ENCODE data around the gene PLEKHG2.
"Not testable (repeated sequence)": the region's sequence is repeated elsewhere in the genome, so short reads cannot be mapped to it uniquely, and the experiment has no call there.

Gene PLEKHG2

GRCh38 chr19:39424934-39425333 lies 12.5 kb downstream of the PLEKHG2 start:
- no peak for DNase-seq

- no peak for DNase-seq
Observed at GRCh38 chr19:39425744-39426143, 13.3 kb downstream of the PLEKHG2 start.

- no peak for DNase-seq
Observed at GRCh38 chr19:39426170-39426569, 13.7 kb downstream of the PLEKHG2 start.

GRCh38 chr19:39427707-39428106 lies 15.2 kb downstream of the PLEKHG2 start:
- DNase-seq: no peak

GRCh38 chr19:39428283-39429112 lies 16.0 kb downstream of the PLEKHG2 start:
- DNase-seq: no peak

- DNase-seq: peak; percentile 78
Observed at GRCh38 chr19:39430675-39431593, 18.5 kb downstream of the PLEKHG2 start.

- no peak for DNase-seq
Observed at GRCh38 chr19:39432677-39433025, 20.2 kb downstream of the PLEKHG2 start.

- no peak for DNase-seq
Observed at GRCh38 chr19:39433480-39434079, 21.1 kb downstream of the PLEKHG2 start.

GRCh38 chr19:39434123-39435076 lies 21.9 kb downstream of the PLEKHG2 start:
- DNase-seq: no peak

GRCh38 chr19:39435499-39436349 lies 23.3 kb downstream of the PLEKHG2 start, which contains the start of gene RPS16:
Gene RPS16 (minus strand): TSS chr19:39435949. CDS start chr19:39435895, 54 bp downstream.
- DNase-seq: peak; percentile 100

- no peak for DNase-seq
Observed at GRCh38 chr19:39436350-39436716, 23.9 kb downstream of the PLEKHG2 start.

GRCh38 chr19:39438270-39438934 lies 25.9 kb downstream of the PLEKHG2 start:
- no peak for DNase-seq

- DNase-seq: no peak
Observed at GRCh38 chr19:39444598-39445195, 32.2 kb downstream of the PLEKHG2 start.

- peak; percentile 97 for DNase-seq
Observed at GRCh38 chr19:39445196-39446111, 33.0 kb downstream of the PLEKHG2 start, which contains the start of gene SUPT5H. Gene SUPT5H (plus strand): TSS chr19:39445582. CDS start chr19:39445891, 309 bp downstream.

- DNase-seq: no peak
Observed at GRCh38 chr19:39446365-39447084, 34.1 kb downstream of the PLEKHG2 start.

- peak; percentile 52 for DNase-seq
Observed at GRCh38 chr19:39448271-39448670, 35.8 kb downstream of the PLEKHG2 start.

GRCh38 chr19:39449116-39449797 lies 36.8 kb downstream of the PLEKHG2 start:
- no peak for DNase-seq

GRCh38 chr19:39451257-39451656 lies 38.8 kb downstream of the PLEKHG2 start:
- not testable (repeated sequence) for DNase-seq

Data from stimulated activated CD8-positive, alpha-beta memory T cell treated with anti-CD3 and anti-CD28 coated beads, Interleukin-4, amount 100 ng/mL, for 48 hours (primary cell).